Smooth muscle cell (in vitro differentiated cells): ENCODE results near the gene COG4. TPM values are rescaled to one million over a fixed set of nuclear protein-coding genes. Genes with fewer than 3 reads are reported as not detected.

Experiments used
- DNase-seq: peaks from one replicate; lab custom pipeline; 2025; ENCODE audit not compliant: unreplicated experiment; lab: John Stamatoyannopoulos, UW
- H2AFZ ChIP-seq: fragments of 200-600 bp; sonication (generic); 2 replicates; pipeline ENCODE4 v1.6.0; 2016; ENCODE audit warnings: antibody characterized with exemption, low read depth, mild to moderate bottlenecking
- H3F3A ChIP-seq: fragments of 200-600 bp; sonication (generic); 2 replicates; pipeline ENCODE4 v1.6.0; 2017; ENCODE audit warnings: antibody characterized with exemption, low read depth
- H3K27ac ChIP-seq: fragments of 200-600 bp; sonication (generic); 2 replicates; pipeline ENCODE4 v1.5.1; 2016; ENCODE audit warnings: low read depth, mild to moderate bottlenecking
- H3K27me3 ChIP-seq: fragments of 200-600 bp; sonication (generic); 2 replicates; pipeline ENCODE4 v1.6.1; 2016; ENCODE audit warnings: low read depth, mild to moderate bottlenecking
- H3K36me3 ChIP-seq: fragments of 200-600 bp; sonication (generic); 2 replicates; pipeline ENCODE4 v1.5.1; 2016; ENCODE audit warnings: low read depth
- H3K4me1 ChIP-seq: fragments of 200-600 bp; sonication (generic); 2 replicates; pipeline ENCODE4 v1.5.1; 2016; ENCODE audit warnings: low read depth
- H3K4me2 ChIP-seq: fragments of 200-600 bp; sonication (generic); 2 replicates; pipeline ENCODE4 v1.6.0; 2016; ENCODE audit warnings: mild to moderate bottlenecking
- H3K4me3 ChIP-seq: fragments of 200-600 bp; sonication (generic); 2 replicates; pipeline ENCODE4 v1.5.1; 2016; ENCODE audit warnings: mild to moderate bottlenecking
- H3K79me2 ChIP-seq: fragments of 200-600 bp; sonication (generic); 2 replicates; pipeline ENCODE4 v1.6.0; 2016; ENCODE audit warnings: low read depth, mild to moderate bottlenecking
- H3K9ac ChIP-seq: fragments of 200-600 bp; sonication (generic); 2 replicates; pipeline ENCODE4 v1.6.0; 2016; ENCODE audit warnings: low read depth
- H3K9me3 ChIP-seq: fragments of 200-600 bp; sonication (generic); replicated peaks from 2 replicates; pipeline ENCODE4 v1.5.1; 2016; ENCODE audit warnings: low read depth
- H4K20me1 ChIP-seq: fragments of 200-600 bp; sonication (generic); 2 replicates; pipeline ENCODE4 v1.6.0; 2016; ENCODE audit warnings: low read depth
- WGBS: methylation state at CpG from one replicate; pipeline ENCODE4 v1.1.7; 2016; ENCODE audit warnings: low lambda C conversion rate; 5-methylcytosine and 5-hydroxymethylcytosine counted together
- polyA plus RNA-seq: library from polyadenylated mRNA; unstranded; fragments of >200 nt; fragmentation: Nextera tagmentation; extraction: Ambion mirVana; gene quantifications from 2 replicates; pipeline ENCODE4 v1.2.1, GENCODE V29; 2016
- total RNA-seq: library from RNA; depleted of rRNA; stranded (reverse); fragments of >200 nt; gene quantifications from 2 replicates; pipeline ENCODE4 v1.2.3, GENCODE V29; 2014
- TF ChIP-seq, protein P1 (sequence below): fragments of 200-600 bp; sonication (generic); IDR thresholded peaks from 2 replicates; pipeline ENCODE4 v1.5.1; 2017; ENCODE audit warnings: borderline replicate concordance, mild to moderate bottlenecking, antibody characterized with exemption; ENCODE audit not compliant: insufficient read depth, poor library complexity, severe bottlenecking

COG4 gene
- total and polyA plus RNA-seq, 2 experiments from 2014 or later, result 49.4 to 61.9 TPM

GRCh38 chr16:70508752-70509151 lies 14.6 kb downstream of the COG4 start:
- TF ChIP-seq, protein P1, sequence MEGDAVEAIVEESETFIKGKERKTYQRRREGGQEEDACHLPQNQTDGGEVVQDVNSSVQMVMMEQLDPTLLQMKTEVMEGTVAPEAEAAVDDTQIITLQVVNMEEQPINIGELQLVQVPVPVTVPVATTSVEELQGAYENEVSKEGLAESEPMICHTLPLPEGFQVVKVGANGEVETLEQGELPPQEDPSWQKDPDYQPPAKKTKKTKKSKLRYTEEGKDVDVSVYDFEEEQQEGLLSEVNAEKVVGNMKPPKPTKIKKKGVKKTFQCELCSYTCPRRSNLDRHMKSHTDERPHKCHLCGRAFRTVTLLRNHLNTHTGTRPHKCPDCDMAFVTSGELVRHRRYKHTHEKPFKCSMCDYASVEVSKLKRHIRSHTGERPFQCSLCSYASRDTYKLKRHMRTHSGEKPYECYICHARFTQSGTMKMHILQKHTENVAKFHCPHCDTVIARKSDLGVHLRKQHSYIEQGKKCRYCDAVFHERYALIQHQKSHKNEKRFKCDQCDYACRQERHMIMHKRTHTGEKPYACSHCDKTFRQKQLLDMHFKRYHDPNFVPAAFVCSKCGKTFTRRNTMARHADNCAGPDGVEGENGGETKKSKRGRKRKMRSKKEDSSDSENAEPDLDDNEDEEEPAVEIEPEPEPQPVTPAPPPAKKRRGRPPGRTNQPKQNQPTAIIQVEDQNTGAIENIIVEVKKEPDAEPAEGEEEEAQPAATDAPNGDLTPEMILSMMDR, result no peak
- DNase-seq, result no peak
- no peak overlapping the region for H2AFZ ChIP-seq
- WGBS, result 93% methylated on average over 5 of the region's 5 CpGs
- no peaks in the 10 kb centered on the region for H3K9me3 ChIP-seq
- no peak overlapping the region for H3K4me2 ChIP-seq
- no peaks in the 10 kb centered on the region for H3K27me3 ChIP-seq
- H3K9ac ChIP-seq, result no peak overlapping the region
- no peaks in the 10 kb centered on the region for H3K79me2 ChIP-seq
- H3K27ac ChIP-seq, result no peak overlapping the region
- H3K36me3 ChIP-seq, result peaks cover 16% of the 10 kb centered on the region
- H3F3A ChIP-seq, result no peaks in the 10 kb centered on the region
- H3K4me3 ChIP-seq, result no peak overlapping the region
- no peaks in the 10 kb centered on the region for H4K20me1 ChIP-seq
- H3K4me1 ChIP-seq, result no peaks in the 10 kb centered on the region

DNA sequence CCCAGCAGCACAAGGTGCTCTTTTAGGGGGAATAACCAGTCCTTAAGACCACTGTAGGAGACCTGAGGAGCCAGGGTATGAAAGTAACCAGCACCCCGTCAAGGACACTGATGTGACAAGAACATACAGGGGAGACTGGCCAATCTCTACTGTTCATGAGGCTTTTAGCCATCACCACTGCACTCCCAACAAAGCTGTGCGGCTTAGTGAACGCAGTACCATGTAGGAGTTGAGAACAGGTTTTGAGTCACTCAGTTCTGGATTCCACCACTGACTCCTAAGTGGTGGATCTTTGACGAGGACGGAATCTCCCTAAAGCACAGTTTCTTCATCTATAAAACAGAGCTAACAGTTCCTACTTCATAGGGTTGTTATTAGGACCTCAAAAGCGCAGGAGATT lies 26.8 kb downstream of the COG4 start:
- Histone ChIP-seq H3K27me3 (no peaks in the 10 kb centered on the region), H3F3A (no peaks in the 10 kb centered on the region), H3K36me3 (peaks cover 9% of the 10 kb centered on the region), H4K20me1 (no peaks in the 10 kb centered on the region), H3K4me3 (no peak overlapping the region), H3K4me2 (no peak overlapping the region), H2AFZ (no peak overlapping the region), H3K9ac (no peak overlapping the region), H3K27ac (no peak overlapping the region), H3K4me1 (no peaks in the 10 kb centered on the region), H3K79me2 (no peaks in the 10 kb centered on the region), H3K9me3 (no peaks in the 10 kb centered on the region)
- no peak for DNase-seq
- TF ChIP-seq, protein P1, result no peak
- WGBS, result 98% methylated on average over 6 of the region's 6 CpGs

GRCh38 chr16:70495425-70496182 lies 27.8 kb downstream of the COG4 start:
- Histone ChIP-seq H2AFZ (no peak overlapping the region), H3K36me3 (peaks cover 9% of the 10 kb centered on the region), H3K9me3 (no peaks in the 10 kb centered on the region), H4K20me1 (no peaks in the 10 kb centered on the region), H3K4me3 (no peak overlapping the region), H3K27ac (no peak overlapping the region), H3K9ac (no peak overlapping the region), H3K27me3 (no peaks in the 10 kb centered on the region), H3K79me2 (no peaks in the 10 kb centered on the region), H3K4me2 (no peak overlapping the region), H3F3A (no peaks in the 10 kb centered on the region), H3K4me1 (no peaks in the 10 kb centered on the region)
- no peak for DNase-seq
- 94% methylated on average over 9 of the region's 9 CpGs for WGBS
- TF ChIP-seq, protein P1, result no peak

DNA sequence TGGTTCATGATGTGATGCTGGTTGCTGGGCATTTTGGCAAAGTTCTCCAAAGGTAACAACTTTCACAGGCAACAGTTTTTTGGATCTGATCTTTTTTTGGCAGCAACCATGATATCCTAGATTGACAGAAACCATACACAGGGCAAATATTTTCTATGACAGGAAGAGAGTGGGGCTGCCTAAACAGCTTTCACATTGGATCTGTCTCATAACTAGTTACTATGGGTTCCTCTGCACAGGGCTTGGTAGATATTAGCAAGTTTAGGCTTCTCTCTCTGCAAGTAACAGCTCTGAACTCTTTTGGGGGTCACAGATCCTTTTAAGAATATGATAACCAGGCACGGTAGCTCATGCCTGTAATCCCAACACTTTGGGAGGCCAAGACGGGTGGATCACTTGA lies 28.6 kb downstream of the COG4 start:
- Histone ChIP-seq H3K9me3 (no peaks in the 10 kb centered on the region), H3K36me3 (peaks cover 9% of the 10 kb centered on the region), H3K9ac (no peak overlapping the region), H3K27me3 (no peaks in the 10 kb centered on the region), H4K20me1 (no peaks in the 10 kb centered on the region), H3K4me1 (no peaks in the 10 kb centered on the region), H2AFZ (no peak overlapping the region), H3F3A (no peaks in the 10 kb centered on the region), H3K4me2 (no peak overlapping the region), H3K79me2 (no peaks in the 10 kb centered on the region), H3K27ac (no peak overlapping the region), H3K4me3 (no peak overlapping the region)
- TF ChIP-seq, protein P1, result no peak
- no peak for DNase-seq
- WGBS, result 94% methylated on average over 2 of the region's 2 CpGs
